Measurements from ENCODE around the gene FCN1.

FCN1 gene

DNA sequence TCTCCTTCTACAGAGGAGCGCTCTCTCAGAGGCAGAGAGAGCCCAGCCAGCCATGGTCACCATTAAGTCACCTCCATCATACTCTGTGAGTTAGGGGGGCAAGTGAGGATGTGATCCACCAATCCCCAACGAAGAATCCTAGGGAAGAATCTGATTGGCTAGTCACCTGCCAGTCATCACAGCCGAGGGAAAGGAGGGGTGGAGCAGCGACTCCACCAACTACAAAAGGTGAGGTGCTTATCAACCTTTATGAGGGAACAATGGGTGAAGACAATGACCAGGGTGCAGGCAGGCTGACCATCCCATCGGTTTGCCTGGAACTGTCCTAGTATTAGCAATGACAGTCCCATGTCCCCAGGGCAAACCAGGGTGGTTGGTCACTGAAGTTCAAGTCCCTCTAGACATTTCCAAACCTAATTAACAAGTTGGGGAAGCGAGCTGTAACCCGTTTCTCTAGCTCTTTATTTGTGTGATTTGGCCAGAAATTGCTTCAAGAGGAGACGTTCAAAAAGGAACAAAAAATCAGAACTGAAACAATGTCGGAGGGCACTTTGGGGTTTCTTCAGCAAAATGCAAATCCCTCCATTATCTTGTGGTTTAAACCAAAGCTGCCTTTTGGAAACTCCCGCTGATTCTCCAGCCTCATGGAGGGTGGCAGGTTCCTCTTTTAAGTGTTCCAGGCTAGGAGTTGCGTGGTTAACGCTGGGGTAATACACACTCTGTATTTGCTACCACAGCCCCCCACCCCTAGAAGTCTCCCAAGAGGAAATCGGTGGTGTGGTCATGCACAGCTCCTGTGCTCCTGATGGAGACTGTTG is 18.8 kb upstream of the FCN1 start:
- no peak for DNase-seq

GRCh38 chr9:134935701-134936345 is 18.1 kb upstream of the FCN1 start:
- no peak for DNase-seq

DNA sequence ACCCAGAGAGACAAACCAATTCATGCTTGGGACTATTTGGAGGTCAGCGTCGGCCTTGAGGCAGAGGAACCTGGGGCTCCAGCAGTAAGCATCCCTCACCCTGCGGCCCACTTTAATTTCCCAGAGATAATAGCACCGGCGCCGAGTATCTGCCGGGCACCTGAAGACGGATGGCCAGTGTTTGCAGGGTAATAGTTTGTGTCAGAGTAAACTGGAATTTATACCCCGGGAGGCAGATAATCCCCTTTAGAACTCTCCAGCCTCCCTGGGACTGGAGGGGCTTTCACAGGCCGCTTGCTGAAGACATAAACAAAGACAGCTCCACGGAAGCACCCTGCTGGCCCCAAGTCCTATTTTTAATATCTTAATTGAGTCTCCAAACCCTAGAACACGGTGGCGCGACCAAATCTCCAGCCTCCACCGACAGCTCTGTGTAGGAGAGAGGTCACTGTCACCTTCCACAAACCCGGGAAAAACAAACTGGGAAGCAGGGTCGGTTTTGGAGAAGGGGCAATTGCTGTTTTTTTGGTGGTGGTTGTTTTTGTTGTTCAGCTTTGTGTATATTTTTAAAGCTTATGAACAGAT is 17.4 kb upstream of the FCN1 start:
- no peak for DNase-seq

GRCh38 chr9:134933076-134933659 is 15.5 kb upstream of the FCN1 start:
- no peak for DNase-seq

DNA sequence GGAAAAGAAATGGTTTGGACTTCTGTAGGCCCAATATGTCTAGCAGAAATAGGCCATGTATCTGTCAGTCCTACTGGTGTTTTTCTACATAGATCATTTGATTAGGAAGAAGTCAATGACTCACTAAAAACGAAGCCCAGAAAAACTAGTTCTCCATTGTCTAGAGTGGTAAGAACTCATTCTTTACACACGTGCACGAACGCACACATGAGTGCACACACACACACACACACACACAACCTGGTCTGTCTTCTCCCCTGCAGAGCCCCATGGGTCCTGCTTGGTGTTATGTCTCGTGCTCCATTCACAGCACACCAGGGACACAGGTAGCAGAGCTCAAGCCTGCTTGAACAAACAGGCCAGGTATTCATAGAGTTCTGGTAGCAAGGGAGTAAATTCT is 14.9 kb upstream of the FCN1 start:
- no peak for DNase-seq

DNA sequence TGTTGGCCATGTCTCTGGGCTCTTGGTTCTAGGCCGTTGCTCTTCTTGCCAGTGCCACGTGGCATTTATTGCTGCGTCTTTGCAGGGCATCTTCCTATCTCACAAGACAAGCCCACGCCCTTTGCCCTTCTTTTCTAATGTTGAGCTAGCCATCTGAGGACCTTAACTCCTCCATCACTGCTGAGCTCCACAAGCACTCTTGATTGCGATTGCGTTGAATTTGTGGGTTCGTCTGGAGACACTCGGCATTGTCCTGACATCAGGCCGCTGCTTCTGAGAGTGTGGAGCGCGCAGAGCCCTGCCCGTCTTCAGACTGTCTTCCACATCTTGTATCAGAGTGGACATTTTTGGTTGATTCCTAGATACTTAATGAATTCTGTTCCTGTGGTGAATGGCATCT is 14.5 kb upstream of the FCN1 start:
- no peak for DNase-seq

GRCh38 chr9:134930398-134930797 is 12.7 kb upstream of the FCN1 start:
- DNase-seq = no peak

DNA sequence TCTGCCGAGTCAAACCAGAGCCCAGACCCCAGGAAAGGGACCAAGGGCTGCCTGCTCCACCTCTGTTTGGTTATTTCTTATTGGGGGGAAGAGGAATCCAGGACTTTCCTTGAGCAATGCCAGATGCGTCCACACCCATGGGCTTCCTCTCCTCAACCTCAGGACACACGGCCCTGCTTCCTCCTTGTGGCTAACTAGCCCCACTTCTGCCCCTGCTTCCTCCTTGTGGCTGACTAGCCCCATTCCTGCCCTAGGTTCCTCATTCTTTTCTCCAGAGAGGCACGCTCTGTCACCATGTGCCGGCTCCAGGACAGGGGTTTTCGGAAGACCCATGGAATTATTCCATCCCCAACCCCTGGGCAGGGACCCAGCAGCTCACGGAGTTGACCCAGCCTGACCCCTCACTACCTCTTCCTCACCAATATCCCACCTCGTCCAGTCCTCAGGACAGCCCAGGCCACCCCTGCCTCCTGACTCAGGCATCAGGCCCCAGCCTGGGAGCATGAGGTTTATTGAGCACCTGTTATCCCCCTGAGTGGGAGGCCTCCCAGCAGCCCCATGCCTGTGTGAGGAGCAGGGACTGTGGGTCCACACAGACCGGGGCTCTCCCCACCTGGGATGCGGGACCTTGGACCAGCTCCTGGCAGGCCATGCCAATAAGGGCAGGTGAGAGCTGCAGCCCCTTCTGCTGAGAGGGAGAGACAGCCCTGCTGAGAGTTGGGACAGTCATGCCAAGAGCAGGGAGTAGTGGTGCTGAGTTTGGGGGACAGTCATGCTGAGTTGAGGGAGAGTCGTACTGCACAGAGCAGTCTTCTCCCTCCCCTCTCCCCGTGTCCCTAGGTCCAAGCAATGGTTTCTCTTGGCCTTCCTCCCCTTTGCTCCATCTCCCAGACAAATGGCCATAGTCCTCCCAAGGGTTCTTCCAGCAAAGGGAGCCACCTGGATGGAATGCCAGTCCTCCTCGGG is 11.8 kb upstream of the FCN1 start:
- no peak for DNase-seq

DNA sequence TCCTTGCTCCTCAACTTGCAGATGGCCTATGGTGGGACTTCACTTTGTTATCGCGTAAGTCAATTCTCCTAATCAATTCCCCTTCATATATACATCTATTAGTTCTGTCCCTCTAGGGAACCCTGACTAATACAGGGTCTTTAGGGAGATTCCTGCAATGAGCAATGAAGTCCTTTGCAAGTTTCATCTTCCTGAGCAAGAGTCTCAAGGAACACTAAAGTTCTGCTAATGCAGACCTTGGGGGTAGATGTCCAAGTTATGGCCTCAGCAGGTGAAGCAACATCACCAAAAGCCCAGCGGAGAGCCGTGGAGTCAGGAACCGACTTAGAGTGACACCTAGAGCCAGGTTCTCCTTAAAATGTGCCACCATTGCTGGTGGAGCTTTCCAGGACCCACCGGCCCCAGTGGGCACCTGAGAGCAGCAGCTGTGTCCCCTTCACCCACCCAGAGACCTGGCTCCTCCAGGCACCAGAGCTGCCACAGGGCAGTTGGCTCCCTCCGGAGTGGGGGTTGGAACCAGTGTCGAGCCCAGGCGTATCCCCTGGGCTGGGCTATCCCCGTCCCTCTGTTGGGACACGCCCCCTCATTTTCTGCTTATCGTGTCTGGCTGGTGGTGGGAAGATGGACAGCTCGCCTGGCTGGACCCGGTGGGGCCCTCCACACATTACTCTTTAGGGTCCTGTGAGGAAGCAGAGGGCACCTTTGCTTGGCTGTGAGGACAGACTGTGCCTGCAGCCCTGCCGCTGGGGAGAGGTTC is 10.9 kb upstream of the FCN1 start:
- DNase-seq = no peak

GRCh38 chr9:134925011-134925511 is 7.3 kb upstream of the FCN1 start:
- no peak for DNase-seq

DNA sequence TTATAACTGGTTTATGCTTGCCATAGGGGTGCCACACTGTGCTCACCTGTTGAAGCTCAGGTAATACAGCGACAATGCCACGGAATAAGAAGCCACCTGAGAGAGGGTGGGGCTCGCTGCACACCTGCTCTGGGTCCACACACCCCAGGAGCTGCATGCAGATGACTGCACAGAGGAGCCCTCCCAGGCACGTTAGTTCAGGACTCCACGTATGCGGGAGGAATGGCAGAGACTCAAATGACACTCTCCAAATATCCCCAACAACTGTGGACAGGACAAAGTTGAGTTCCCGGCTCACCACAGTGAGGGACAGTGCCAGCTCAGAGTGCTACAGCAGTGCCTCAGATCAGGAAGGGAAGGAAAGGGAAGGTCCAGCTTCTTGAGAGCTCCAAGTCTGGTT is 5.8 kb upstream of the FCN1 start:
- no peak for DNase-seq

GRCh38 chr9:134922932-134923240 is 5.2 kb upstream of the FCN1 start:
- no peak for DNase-seq

GRCh38 chr9:134922066-134922931 is 4.6 kb upstream of the FCN1 start:
- DNase-seq = no peak

DNA sequence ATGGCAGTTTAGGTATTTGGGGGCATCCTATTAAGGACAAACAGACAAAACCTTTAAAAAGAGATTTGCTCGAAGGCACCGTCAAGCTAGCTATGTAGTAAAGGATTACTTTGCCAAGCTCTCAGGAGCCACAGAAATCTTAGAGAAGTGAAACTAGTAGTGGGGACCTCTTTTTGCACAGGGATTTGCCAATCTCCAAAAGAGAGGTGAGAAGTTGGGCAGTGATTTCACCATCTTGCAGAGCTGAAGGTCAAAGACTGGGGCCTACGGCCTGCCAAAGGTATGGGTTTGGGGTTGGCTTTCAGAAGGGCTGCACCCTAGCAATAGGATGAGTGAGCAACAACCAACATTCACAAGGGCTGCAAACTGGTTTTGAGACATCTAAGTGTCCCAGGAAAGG is 1.6 kb upstream of the FCN1 start:
- DNase-seq = no peak

DNA sequence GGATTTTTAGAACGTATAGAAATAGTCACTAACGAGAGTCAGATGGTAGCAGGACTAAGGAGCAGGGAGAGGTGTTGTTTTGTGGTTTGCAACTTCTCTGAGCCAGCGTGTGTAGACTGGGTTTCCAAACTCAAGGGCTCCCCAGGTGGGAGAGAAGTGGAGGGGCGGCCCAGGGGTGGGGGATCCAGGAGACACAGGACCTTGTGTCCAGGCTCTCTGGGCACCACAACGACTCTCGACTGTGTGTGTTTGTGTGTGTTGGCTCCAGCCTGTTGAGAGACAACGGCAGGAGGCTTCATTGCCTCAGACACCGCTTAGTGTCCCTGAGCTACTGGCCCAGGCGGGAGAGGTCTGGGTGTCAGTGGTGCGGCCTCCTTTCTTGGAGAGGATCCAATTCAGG is 934 bp upstream of the FCN1 start:
- no peak for DNase-seq

- no peak for DNase-seq
Observed at GRCh38 chr9:134916161-134916665, 1.5 kb downstream of the FCN1 start.

- DNase-seq = no peak
Observed at GRCh38 chr9:134915046-134915985, 2.4 kb downstream of the FCN1 start.

- no peak for DNase-seq
Observed at GRCh38 chr9:134914501-134914834, 3.2 kb downstream of the FCN1 start.

GRCh38 chr9:134913713-134914500 is 3.8 kb downstream of the FCN1 start:
- no peak for DNase-seq
